ENCODE data around the gene STXBP6.
"Not testable (repeated sequence)": the region's sequence is repeated elsewhere in the genome, so short reads cannot be mapped to it uniquely, and the experiment has no call there.

STXBP6 gene

GRCh38 chr14:24808412-24808811 is 241.5 kb downstream of the STXBP6 start:
- Histone ChIP-seq H3K4me1 (ENCODE audit: low read length) (peaks cover 13% of the 10 kb centered on the region), H4K20me1 (ENCODE audit: insufficient read depth, low read length) (no peaks in the 10 kb centered on the region), H3K79me2 (ENCODE audit: low read length) (no peaks in the 10 kb centered on the region), H2AFZ (ENCODE audit: low read depth, low read length) (no peak overlapping the region), H3K9ac (ENCODE audit: low read length) (no peak overlapping the region), H3K4me3 (ENCODE audit: low read length) (no peak overlapping the region), H3K9me3 (ENCODE audit: insufficient read depth, low read length) (no peaks in the 10 kb centered on the region), H3K27me3 (ENCODE audit: low read depth, low read length) (no peaks in the 10 kb centered on the region), H3K36me3 (replicated peaks; ENCODE audit: low read depth, low read length) (no peaks in the 10 kb centered on the region), H3K27ac (ENCODE audit: low read length) (no peak overlapping the region), H3K4me2 (ENCODE audit: low read length) (no peak overlapping the region)
- TF ChIP-seq EZH2phosphoT487 (IDR thresholded peaks at IDR 0.05; ENCODE audit: low read depth) (no peak), CTCF (IDR thresholded peaks at IDR 0.05; ENCODE audit: low read depth, low read length) (no peak)

GRCh38 chr14:24806061-24806678 is 243.8 kb downstream of the STXBP6 start:
- Histone ChIP-seq H2AFZ (ENCODE audit: low read depth, low read length) (no peak overlapping the region), H3K4me2 (ENCODE audit: low read length) (no peak overlapping the region), H3K4me1 (ENCODE audit: low read length) (peaks cover 13% of the 10 kb centered on the region), H3K4me3 (ENCODE audit: low read length) (no peak overlapping the region), H3K36me3 (replicated peaks; ENCODE audit: low read depth, low read length) (no peaks in the 10 kb centered on the region), H3K9ac (ENCODE audit: low read length) (no peak overlapping the region), H3K27me3 (ENCODE audit: low read depth, low read length) (no peaks in the 10 kb centered on the region), H3K79me2 (ENCODE audit: low read length) (no peaks in the 10 kb centered on the region), H4K20me1 (ENCODE audit: insufficient read depth, low read length) (no peaks in the 10 kb centered on the region), H3K9me3 (ENCODE audit: insufficient read depth, low read length) (no peaks in the 10 kb centered on the region), H3K27ac (ENCODE audit: low read length) (no peak overlapping the region)
- TF ChIP-seq CTCF (IDR thresholded peaks at IDR 0.05; ENCODE audit: low read depth, low read length) (peak; percentile 92), EZH2phosphoT487 (IDR thresholded peaks at IDR 0.05; ENCODE audit: low read depth) (no peak)

GRCh38 chr14:24804552-24805212 is 245.3 kb downstream of the STXBP6 start:
- TF ChIP-seq EZH2phosphoT487 (IDR thresholded peaks at IDR 0.05; ENCODE audit: low read depth), result no peak
- no peak for TF ChIP-seq CTCF (IDR thresholded peaks at IDR 0.05; ENCODE audit: low read depth, low read length)
- H3K9me3 ChIP-seq (ENCODE audit: insufficient read depth, low read length), result no peaks in the 10 kb centered on the region
- no peak overlapping the region for H3K9ac ChIP-seq (ENCODE audit: low read length)
- H3K79me2 ChIP-seq (ENCODE audit: low read length), result no peaks in the 10 kb centered on the region
- peaks cover 13% of the 10 kb centered on the region for H3K4me1 ChIP-seq (ENCODE audit: low read length)
- H2AFZ ChIP-seq (ENCODE audit: low read depth, low read length), result no peak overlapping the region
- no peak overlapping the region for H3K27ac ChIP-seq (ENCODE audit: low read length)
- H3K27me3 ChIP-seq (ENCODE audit: low read depth, low read length), result no peaks in the 10 kb centered on the region
- H3K36me3 ChIP-seq (replicated peaks; ENCODE audit: low read depth, low read length), result no peaks in the 10 kb centered on the region
- H3K4me3 ChIP-seq (ENCODE audit: low read length), result no peak overlapping the region
- H4K20me1 ChIP-seq (ENCODE audit: insufficient read depth, low read length), result no peaks in the 10 kb centered on the region
- no peak overlapping the region for H3K4me2 ChIP-seq (ENCODE audit: low read length)

- TF ChIP-seq CTCF (IDR thresholded peaks at IDR 0.05; ENCODE audit: low read depth, low read length) (no peak), EZH2phosphoT487 (IDR thresholded peaks at IDR 0.05; ENCODE audit: low read depth) (no peak)
- H3K4me1 ChIP-seq (ENCODE audit: low read length), result peaks cover 17% of the 10 kb centered on the region
- no peaks in the 10 kb centered on the region for H3K9me3 ChIP-seq (ENCODE audit: insufficient read depth, low read length)
- H2AFZ ChIP-seq (ENCODE audit: low read depth, low read length), result no peak overlapping the region
- no peak overlapping the region for H3K4me2 ChIP-seq (ENCODE audit: low read length)
- no peaks in the 10 kb centered on the region for H3K79me2 ChIP-seq (ENCODE audit: low read length)
- H3K9ac ChIP-seq (ENCODE audit: low read length), result no peak overlapping the region
- H3K27me3 ChIP-seq (ENCODE audit: low read depth, low read length), result no peaks in the 10 kb centered on the region
- H4K20me1 ChIP-seq (ENCODE audit: insufficient read depth, low read length), result no peaks in the 10 kb centered on the region
- no peak overlapping the region for H3K27ac ChIP-seq (ENCODE audit: low read length)
- H3K36me3 ChIP-seq (replicated peaks; ENCODE audit: low read depth, low read length), result no peaks in the 10 kb centered on the region
- no peak overlapping the region for H3K4me3 ChIP-seq (ENCODE audit: low read length)
Measured at GRCh38 chr14:24803933-24804494, 245.9 kb downstream of the STXBP6 start.

- not testable (repeated sequence) for H2AFZ ChIP-seq (ENCODE audit: low read depth, low read length); H3K4me3 ChIP-seq (ENCODE audit: low read length); H3K27ac ChIP-seq (ENCODE audit: low read length); H3K9ac ChIP-seq (ENCODE audit: low read length); H4K20me1 ChIP-seq (ENCODE audit: insufficient read depth, low read length); H3K4me2 ChIP-seq (ENCODE audit: low read length); H3K9me3 ChIP-seq (ENCODE audit: insufficient read depth, low read length); H3K27me3 ChIP-seq (ENCODE audit: low read depth, low read length); H3K36me3 ChIP-seq (replicated peaks; ENCODE audit: low read depth, low read length); H3K79me2 ChIP-seq (ENCODE audit: low read length)
- H3K4me1 ChIP-seq (ENCODE audit: low read length), result peaks cover 22% of the 10 kb centered on the region
Measured at GRCh38 chr14:24803426-24803825, 246.5 kb downstream of the STXBP6 start.
